ENCODE results near the gene PLEKHG4B. TPM values are rescaled to one million over a fixed set of nuclear protein-coding genes. Genes with fewer than 3 reads are reported as not detected.

PLEKHG4B gene
- polyA plus RNA-seq, 1 donor from 2014 or later = 0.78 TPM

- no peaks in the 10 kb centered on the region for H3F3A ChIP-seq (ENCODE audit: insufficient read depth, low read length, poor library complexity, severe bottlenecking)
- H3K27ac ChIP-seq (ENCODE audit: low read length) = no peak overlapping the region
- no peak overlapping the region for H3K9ac ChIP-seq (ENCODE audit: low read length)
- TF ChIP-seq REST (IDR thresholded peaks at IDR 0.05; ENCODE audit: borderline replicate concordance) (no peak), TAF1 (IDR thresholded peaks at IDR 0.05; ENCODE audit: low read depth) (no peak), EP300 (conservative IDR thresholded peaks at IDR 0.05; ENCODE audit: poor library complexity, severe bottlenecking) (no peak), RAD21 (conservative IDR thresholded peaks at IDR 0.05) (no peak), MXI1 (conservative IDR thresholded peaks at IDR 0.05; ENCODE audit: poor library complexity, severe bottlenecking) (no peak), POLR2AphosphoS5 (IDR thresholded peaks at IDR 0.05) (no peak), SMC3 (conservative IDR thresholded peaks at IDR 0.05; ENCODE audit: poor library complexity) (no peak), CTCF (IDR thresholded peaks at IDR 0.05; ENCODE audit: poor library complexity, severe bottlenecking) (no peak), EZH2 (IDR thresholded peaks at IDR 0.05; ENCODE audit: borderline replicate concordance, insufficient read depth, low read length, poor library complexity, severe bottlenecking) (no peak)
- no peak overlapping the region for H3K4me3 ChIP-seq (ENCODE audit: low read length)
- no peaks in the 10 kb centered on the region for H3K79me2 ChIP-seq (replicated peaks; ENCODE audit: insufficient read depth, low read length)
- H4K20me1 ChIP-seq (ENCODE audit: insufficient read depth) = no peaks in the 10 kb centered on the region
- H3K27me3 ChIP-seq (ENCODE audit: insufficient read depth, low read depth, low read length) = no peaks in the 10 kb centered on the region
- no peak overlapping the region for H2AFZ ChIP-seq (ENCODE audit: low read depth, low read length)
- H3K36me3 ChIP-seq (ENCODE audit: insufficient read depth, low read length) = no peaks in the 10 kb centered on the region
- no peaks in the 10 kb centered on the region for H3K9me3 ChIP-seq (ENCODE audit: low read length)
- no peak overlapping the region for H3K4me2 ChIP-seq (ENCODE audit: low read length)
- no peaks in the 10 kb centered on the region for H3K9me2 ChIP-seq (ENCODE audit: insufficient read depth, low read length)
These were observed 69.2 kb downstream of the PLEKHG4B start for GRCh38 chr5:160921-161802.

- Histone ChIP-seq H3K4me2 (ENCODE audit: low read length) (no peak overlapping the region), H3K9ac (ENCODE audit: low read length) (no peak overlapping the region), H3K36me3 (ENCODE audit: insufficient read depth, low read length) (no peaks in the 10 kb centered on the region), H3K79me2 (replicated peaks; ENCODE audit: insufficient read depth, low read length) (no peaks in the 10 kb centered on the region), H3K4me3 (ENCODE audit: low read length) (no peak overlapping the region), H3F3A (ENCODE audit: insufficient read depth, low read length, poor library complexity, severe bottlenecking) (no peaks in the 10 kb centered on the region), H4K20me1 (ENCODE audit: insufficient read depth) (no peaks in the 10 kb centered on the region), H3K9me3 (ENCODE audit: low read length) (no peaks in the 10 kb centered on the region), H3K27ac (ENCODE audit: low read length) (no peak overlapping the region), H2AFZ (ENCODE audit: low read depth, low read length) (no peak overlapping the region), H3K27me3 (ENCODE audit: insufficient read depth, low read depth, low read length) (no peaks in the 10 kb centered on the region), H3K9me2 (ENCODE audit: insufficient read depth, low read length) (no peaks in the 10 kb centered on the region)
- TF ChIP-seq POLR2AphosphoS5 (IDR thresholded peaks at IDR 0.05) = no peak
- no peak for TF ChIP-seq TAF1 (IDR thresholded peaks at IDR 0.05; ENCODE audit: low read depth)
- TF ChIP-seq SMC3 (conservative IDR thresholded peaks at IDR 0.05; ENCODE audit: poor library complexity) = no peak
- TF ChIP-seq RAD21 (conservative IDR thresholded peaks at IDR 0.05) = no peak
- TF ChIP-seq EP300 (conservative IDR thresholded peaks at IDR 0.05; ENCODE audit: poor library complexity, severe bottlenecking) = no peak
- TF ChIP-seq MXI1 (conservative IDR thresholded peaks at IDR 0.05; ENCODE audit: poor library complexity, severe bottlenecking) = no peak
- no peak for TF ChIP-seq REST (IDR thresholded peaks at IDR 0.05; ENCODE audit: borderline replicate concordance)
- TF ChIP-seq CTCF (IDR thresholded peaks at IDR 0.05; ENCODE audit: poor library complexity, severe bottlenecking) = no peak
- no peak for TF ChIP-seq EZH2 (IDR thresholded peaks at IDR 0.05; ENCODE audit: borderline replicate concordance, insufficient read depth, low read length, poor library complexity, severe bottlenecking)
These were observed 69.8 kb downstream of the PLEKHG4B start for GRCh38 chr5:161803-162110.
